Fibroblast of the aortic adventitia (primary cell): Measurements from ENCODE around the gene MEGF9. TPM values are rescaled to one million over a fixed set of nuclear protein-coding genes. Genes with fewer than 3 reads are reported as not detected.
A peak's percentile ranks its signal among the peaks of the same experiment; 100 is the strongest.

Experiments used
- DNase-seq: peaks from one replicate; pipeline ENCODE4 v3.0.0-alpha.2; 2010; ENCODE audit warnings: low read depth
- H3K4me3 ChIP-seq: 2 replicates; pipeline ENCODE4 v1.5.1; 2011; ENCODE audit warnings: low read depth, mild to moderate bottlenecking, control low read depth, low read length, moderate library complexity
- CTCF ChIP-seq: IDR thresholded peaks from 2 replicates; pipeline ENCODE4 v1.5.1; 2011; ENCODE audit warnings: mild to moderate bottlenecking, low read length, control low read depth, inconsistent platforms; ENCODE audit not compliant: insufficient read depth
- total RNA-seq: library from RNA; depleted of rRNA; stranded (reverse); fragments of >200 nt; gene quantifications from 2 replicates; pipeline ENCODE4 v1.2.3, GENCODE V29; 2012; ENCODE audit warnings: low replicate concordance

MEGF9 gene
- total RNA-seq, 1 donor, result 14.1 TPM

- no peak for TF ChIP-seq CTCF
- DNase-seq, result no peak
- H3K4me3 ChIP-seq, result no peak overlapping the region
These were observed 85.9 kb downstream of the MEGF9 start for GRCh38 chr9:120628207-120628924.

- H3K4me3 ChIP-seq, result no peak overlapping the region
- TF ChIP-seq CTCF, result no peak
- DNase-seq, result no peak
These were observed 87.2 kb downstream of the MEGF9 start for GRCh38 chr9:120627073-120627472.

- DNase-seq, result no peak
- H3K4me3 ChIP-seq, result no peak overlapping the region
- TF ChIP-seq CTCF, result no peak
These were observed 87.8 kb downstream of the MEGF9 start for GRCh38 chr9:120626512-120626911.

- no peak for TF ChIP-seq CTCF
- H3K4me3 ChIP-seq, result no peak overlapping the region
- DNase-seq, result peak; percentile 49
These were observed 89.0 kb downstream of the MEGF9 start for GRCh38 chr9:120625222-120625621.

GRCh38 chr9:120622790-120623189, 91.5 kb downstream of the MEGF9 start:
- H3K4me3 ChIP-seq, result no peak overlapping the region
- DNase-seq, result no peak
- TF ChIP-seq CTCF, result no peak

- TF ChIP-seq CTCF, result no peak
- H3K4me3 ChIP-seq, result no peak overlapping the region
- DNase-seq, result no peak
These were observed 92.3 kb downstream of the MEGF9 start for GRCh38 chr9:120621941-120622340.
